Thoracic aorta (tissue), 2 donors: Measurements from ENCODE around the gene S100A9. TPM values are rescaled to one million over a fixed set of nuclear protein-coding genes. Genes with fewer than 3 reads are reported as not detected.

Experiments
- ATAC-seq: fragments of 150-250 bp; one replicate; pipeline ENCODE4 v1.8.0; 2017; ENCODE audit warnings: low read depth; ENCODE audit not compliant: insufficient number of reproducible peaks, low FRiP score
- DNase-seq: peaks from one replicate; pipeline ENCODE4 v3.0.0-alpha.2; 2020; ENCODE audit warnings: low spot score
- H3K27ac ChIP-seq, 2 donors: fragments of 200-600 bp; sonication (generic); 1 replicate in 1 of 2; 2 replicates in 1 of 2; pipeline ENCODE4 v1.5.1; 2016; ENCODE audit warnings: mild to moderate bottlenecking in 2 of 2, moderate library complexity in 2 of 2
- H3K27me3 ChIP-seq: fragments of 200-600 bp; sonication (generic); replicated peaks from 2 replicates; pipeline ENCODE4 v1.6.0; 2016; ENCODE audit warnings: mild to moderate bottlenecking; ENCODE audit not compliant: insufficient read depth
- H3K36me3 ChIP-seq: fragments of 200-600 bp; sonication (generic); one replicate; pipeline ENCODE4 v1.5.1; 2016
- H3K4me1 ChIP-seq, 2 donors: fragments of 200-600 bp; sonication (generic); 1 replicate in 1 of 2; 2 replicates in 1 of 2; pipeline versions ENCODE4 v1.5.1 to v1.6.0; 2016; ENCODE audit warnings: low read depth in 2 of 2, mild to moderate bottlenecking in 1 of 2; ENCODE audit not compliant: control insufficient read depth in 1 of 2
- H3K4me3 ChIP-seq: fragments of 200-600 bp; sonication (generic); 2 replicates; pipeline ENCODE4 v1.5.1; 2016; ENCODE audit warnings: mild to moderate bottlenecking
- H3K9me3 ChIP-seq: fragments of 200-600 bp; sonication (generic); 2 replicates; pipeline ENCODE4 v1.5.1; 2016
- CTCF ChIP-seq: fragments of 200-600 bp; sonication (generic); IDR thresholded peaks from one replicate; pipeline ENCODE4 v1.5.1; 2019; ENCODE audit warnings: antibody characterized with exemption
- total RNA-seq, 2 donors: library from RNA; depleted of rRNA; stranded (reverse); fragments of >200 nt; gene quantifications; one replicate each; pipeline versions ENCODE4 v1.1.0 to v1.2.3, GENCODE V29; 2016

The S100A9 gene
- total RNA-seq, 2 donors from 2014 or later = 138 to 478 TPM

DNA sequence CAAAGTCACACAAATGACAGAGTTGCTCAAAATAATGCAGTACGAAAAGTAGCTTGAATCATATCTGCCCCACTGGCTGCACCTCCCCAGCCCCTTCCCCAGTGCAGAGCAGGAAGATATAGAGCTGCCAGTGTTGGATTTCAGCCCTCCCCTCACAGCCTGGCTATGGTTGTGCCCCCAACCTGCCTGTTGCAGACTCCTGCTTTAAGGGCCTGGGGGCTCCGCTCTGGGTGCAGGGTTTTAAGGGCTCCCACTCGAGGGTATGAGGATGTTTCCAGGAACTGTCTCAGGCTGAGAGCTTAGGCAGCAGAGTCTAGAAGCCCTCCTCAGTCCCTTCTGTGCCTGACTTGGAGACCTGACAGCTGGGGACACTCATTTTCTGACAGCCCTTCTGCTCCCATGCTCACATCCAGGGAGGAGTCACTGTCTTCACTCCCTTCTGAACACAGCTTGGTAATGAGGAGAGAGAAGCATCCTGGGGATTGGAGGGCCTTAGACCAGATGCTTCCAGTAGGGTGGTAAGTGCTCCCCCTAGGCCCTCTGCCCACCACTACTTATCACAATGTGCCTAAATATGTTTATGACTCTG lies 4.6 kb downstream of the S100A9 start:
- DNase-seq = no peak
- no peaks in the 10 kb centered on the region for H3K4me1 ChIP-seq
- H3K27ac ChIP-seq = no peak overlapping the region
- no peak for TF ChIP-seq CTCF
- no peaks in the 10 kb centered on the region for H3K36me3 ChIP-seq
- no peak for ATAC-seq
- no peaks in the 10 kb centered on the region for H3K9me3 ChIP-seq
- H3K27me3 ChIP-seq = no peaks in the 10 kb centered on the region
- no peak overlapping the region for H3K4me3 ChIP-seq

DNA sequence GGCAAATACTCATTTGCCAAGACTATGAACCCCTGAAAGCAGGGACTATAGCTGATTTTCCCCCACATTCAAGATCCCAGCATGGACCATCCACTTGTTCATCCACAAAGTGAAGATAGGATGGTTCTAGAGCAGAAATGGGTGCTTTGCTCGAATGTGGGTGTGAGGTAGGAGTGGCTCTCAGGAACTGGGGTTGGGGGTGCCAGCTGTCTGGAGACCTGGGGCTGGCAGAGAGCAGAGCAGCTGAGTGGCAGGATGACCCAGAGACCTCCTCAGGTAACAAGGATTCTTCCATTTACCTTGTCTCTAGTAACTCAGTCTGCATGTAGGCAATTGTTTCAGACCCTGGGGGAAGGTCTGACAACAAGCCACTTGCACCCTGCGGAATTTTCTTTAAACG lies 6.0 kb downstream of the S100A9 start:
- ATAC-seq = no peak
- no peak for TF ChIP-seq CTCF
- H3K27ac ChIP-seq = no peak overlapping the region

GRCh38 chr1:153364156-153364555 lies 6.5 kb downstream of the S100A9 start:
- H3K27me3 ChIP-seq = no peaks in the 10 kb centered on the region
- H3K4me3 ChIP-seq = no peak overlapping the region
- no peaks in the 10 kb centered on the region for H3K9me3 ChIP-seq
- TF ChIP-seq CTCF = no peak
- no peaks in the 10 kb centered on the region for H3K4me1 ChIP-seq
- ATAC-seq (no peak), DNase-seq (no peak)
- H3K36me3 ChIP-seq = no peaks in the 10 kb centered on the region
- H3K27ac ChIP-seq = no peak overlapping the region

More for the DNA sequence above, 6.0 kb downstream of the S100A9 start:
- DNase-seq = no peak
- no peaks in the 10 kb centered on the region for H3K4me1 ChIP-seq
- H3K4me3 ChIP-seq = no peak overlapping the region
- no peaks in the 10 kb centered on the region for H3K9me3 ChIP-seq
- no peaks in the 10 kb centered on the region for H3K27me3 ChIP-seq
- H3K36me3 ChIP-seq = no peaks in the 10 kb centered on the region

DNA sequence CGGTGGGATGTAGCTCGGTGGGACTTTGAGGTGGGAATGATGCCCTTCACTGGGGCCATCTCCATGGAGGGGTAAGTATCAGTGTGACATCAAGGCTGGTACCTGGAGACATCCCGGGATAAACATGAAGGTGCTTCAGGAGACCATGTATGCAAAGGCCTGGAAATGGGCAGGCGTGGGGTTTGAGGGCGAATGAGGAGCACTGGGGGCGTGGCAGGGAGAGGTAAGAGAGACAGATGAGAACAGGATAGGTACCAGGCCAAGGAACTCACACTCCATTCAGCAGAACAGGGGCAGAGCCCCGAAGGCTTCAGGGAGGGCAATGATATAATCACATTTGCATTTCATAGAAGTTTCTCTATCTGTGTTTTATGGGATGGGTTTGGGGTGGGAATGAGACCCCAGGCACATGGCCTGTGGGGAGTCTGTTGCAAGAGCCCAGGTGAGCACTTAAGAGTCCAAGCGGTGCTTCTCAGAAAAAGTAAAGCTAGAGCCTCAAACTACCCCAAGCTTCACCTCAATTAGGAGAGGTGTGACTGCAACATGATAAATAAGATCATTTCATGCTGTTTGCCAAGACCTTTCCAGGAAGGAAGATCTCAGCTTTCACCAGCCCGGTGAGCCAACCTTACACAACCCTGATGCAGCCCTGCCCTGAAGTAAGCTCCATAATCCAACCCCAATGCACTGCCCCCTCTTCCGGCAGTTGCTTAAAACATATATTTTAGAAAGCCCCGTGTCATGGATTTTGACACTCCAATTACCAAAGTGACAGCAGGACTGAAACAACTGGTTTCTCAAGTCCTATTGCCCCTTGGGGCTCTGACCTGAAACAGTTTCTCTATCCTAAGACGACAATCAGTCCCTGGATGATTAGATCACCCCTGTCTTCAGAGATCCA lies 7.4 kb downstream of the S100A9 start:
- no peaks in the 10 kb centered on the region for H3K4me1 ChIP-seq
- no peaks in the 10 kb centered on the region for H3K36me3 ChIP-seq
- H3K4me3 ChIP-seq = no peak overlapping the region
- TF ChIP-seq CTCF = no peak
- no peaks in the 10 kb centered on the region for H3K27me3 ChIP-seq
- ATAC-seq (no peak), DNase-seq (no peak)
- H3K27ac ChIP-seq = no peak overlapping the region
- H3K9me3 ChIP-seq = no peaks in the 10 kb centered on the region

GRCh38 chr1:153365696-153366095 lies 8.0 kb downstream of the S100A9 start:
- no peak for TF ChIP-seq CTCF
- H3K9me3 ChIP-seq = no peaks in the 10 kb centered on the region
- no peaks in the 10 kb centered on the region for H3K36me3 ChIP-seq
- ATAC-seq (no peak), DNase-seq (no peak)
- H3K27ac ChIP-seq = no peak overlapping the region
- H3K4me1 ChIP-seq = no peaks in the 10 kb centered on the region
- H3K27me3 ChIP-seq = no peaks in the 10 kb centered on the region
- H3K4me3 ChIP-seq = no peak overlapping the region
